CD4-positive, alpha-beta T cell treated with Interleukin-4 for 4 hours (primary cell): ENCODE measurements around the gene CALD1.
A peak's percentile ranks its signal among the peaks of the same experiment; 100 is the strongest.

Source experiments
- DNase-seq: peaks from one replicate; pipeline ENCODE4 v3.0.0-alpha.2; 2020

Gene CALD1

GRCh38 chr7:134932707-134933370, 153.4 kb downstream of the CALD1 start:
- DNase-seq: no peak

- DNase-seq: no peak
These were observed 154.1 kb downstream of the CALD1 start for GRCh38 chr7:134933460-134934068.

GRCh38 chr7:134935701-134936100, 156.3 kb downstream of the CALD1 start:
- DNase-seq: no peak

GRCh38 chr7:134936893-134937510, 157.6 kb downstream of the CALD1 start:
- DNase-seq: no peak

GRCh38 chr7:134938141-134938540, 158.7 kb downstream of the CALD1 start:
- no peak for DNase-seq

- no peak for DNase-seq
These were observed 159.7 kb downstream of the CALD1 start for GRCh38 chr7:134939136-134939535.

GRCh38 chr7:134940729-134941128, 161.3 kb downstream of the CALD1 start:
- DNase-seq: no peak

GRCh38 chr7:134941185-134941900, 161.9 kb downstream of the CALD1 start:
- DNase-seq: no peak

GRCh38 chr7:134941952-134942351, 162.5 kb downstream of the CALD1 start:
- DNase-seq: no peak

- no peak for DNase-seq
These were observed 163.4 kb downstream of the CALD1 start for GRCh38 chr7:134942690-134943466.

GRCh38 chr7:134943785-134944400, 164.5 kb downstream of the CALD1 start:
- no peak for DNase-seq

- no peak for DNase-seq
These were observed 166.3 kb downstream of the CALD1 start for GRCh38 chr7:134945691-134946090.

- DNase-seq: no peak
These were observed 166.8 kb downstream of the CALD1 start for GRCh38 chr7:134946260-134946659.

GRCh38 chr7:134947329-134947728, 167.9 kb downstream of the CALD1 start:
- no peak for DNase-seq

GRCh38 chr7:134947831-134948230, 168.4 kb downstream of the CALD1 start:
- DNase-seq: no peak

GRCh38 chr7:134948246-134948645, 168.8 kb downstream of the CALD1 start:
- no peak for DNase-seq

- no peak for DNase-seq
These were observed 169.3 kb downstream of the CALD1 start for GRCh38 chr7:134948736-134949135.

GRCh38 chr7:134949171-134949570, 169.7 kb downstream of the CALD1 start:
- no peak for DNase-seq

- peak; percentile 52 for DNase-seq
These were observed 175.0 kb downstream of the CALD1 start for GRCh38 chr7:134954197-134955082.

- DNase-seq: no peak
These were observed 177.6 kb downstream of the CALD1 start for GRCh38 chr7:134957005-134957404.

- no peak for DNase-seq
These were observed 180.4 kb downstream of the CALD1 start for GRCh38 chr7:134959810-134960209.
